ENCODE data around the gene C2orf69.
"Not testable (repeated sequence)": the region's sequence is repeated elsewhere in the genome, so short reads cannot be mapped to it uniquely, and the experiment has no call there.

C2orf69 gene

GRCh38 chr2:199911052-199911876 lies at the start of gene C2orf69:
C2orf69 (plus strand) TSS chr2:199911293; CDS start chr2:199911439, 146 bp downstream.
- DNase-seq, result peak; percentile 98

GRCh38 chr2:199862788-199863187 lies 48.3 kb upstream of the C2orf69 start:
- DNase-seq, result peak; percentile 36

DNA sequence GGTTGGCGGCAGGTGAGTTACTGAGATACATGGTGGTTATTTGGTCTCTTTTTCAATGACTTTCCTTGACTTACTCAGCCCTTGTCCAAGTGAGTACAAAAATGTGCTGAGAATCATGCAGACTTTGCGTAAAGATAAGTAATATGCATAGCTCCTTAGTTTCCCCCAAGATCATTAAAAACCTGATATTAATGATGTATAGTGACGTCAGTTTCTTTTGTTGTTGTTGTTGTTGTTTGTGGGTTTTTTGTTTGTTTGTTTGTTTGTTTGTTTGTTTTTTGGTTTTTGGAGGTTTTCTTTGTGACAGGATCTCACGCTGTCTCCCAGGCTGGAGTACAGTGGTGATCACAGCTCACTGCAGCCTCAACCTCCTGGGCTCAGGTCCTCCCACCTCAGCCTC lies 45.2 kb upstream of the C2orf69 start:
- DNase-seq, result no peak

DNA sequence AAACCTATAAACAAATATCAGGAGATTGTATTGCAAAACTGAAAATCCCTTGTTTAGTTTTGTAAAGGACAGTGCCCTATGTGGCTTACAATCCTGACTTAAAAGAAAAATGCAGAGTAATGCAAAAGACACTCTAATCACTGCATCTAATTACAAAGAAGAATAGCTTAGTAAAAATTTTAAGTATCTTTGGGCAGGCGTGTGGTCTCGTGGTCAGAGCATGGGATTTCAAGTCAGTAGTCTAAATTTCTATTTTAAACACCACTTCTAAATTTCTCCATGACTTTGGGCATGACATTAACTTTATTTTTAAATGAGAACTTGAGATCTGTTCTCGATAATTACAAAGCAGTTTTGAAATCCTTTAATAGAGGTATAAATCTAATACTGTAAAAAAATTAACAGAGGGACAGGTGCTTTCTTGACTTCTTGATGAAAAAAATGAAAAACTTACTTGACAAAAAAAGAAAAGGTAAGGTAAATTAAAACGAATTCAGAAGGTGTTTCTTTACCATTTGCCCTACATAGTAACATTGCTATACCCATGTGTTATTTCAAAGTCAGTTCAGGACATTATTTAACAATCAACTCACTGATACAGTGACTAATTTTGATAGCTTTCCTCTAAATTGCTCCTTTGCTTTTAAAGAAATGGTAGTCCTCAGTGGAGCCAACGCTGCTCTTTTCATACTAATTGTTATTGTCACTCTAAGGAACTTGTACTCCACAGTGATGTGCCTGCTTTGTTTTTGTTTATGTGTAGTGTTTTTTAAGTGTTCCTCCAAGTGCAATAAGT lies 42.5 kb upstream of the C2orf69 start:
- no peak for DNase-seq

DNA sequence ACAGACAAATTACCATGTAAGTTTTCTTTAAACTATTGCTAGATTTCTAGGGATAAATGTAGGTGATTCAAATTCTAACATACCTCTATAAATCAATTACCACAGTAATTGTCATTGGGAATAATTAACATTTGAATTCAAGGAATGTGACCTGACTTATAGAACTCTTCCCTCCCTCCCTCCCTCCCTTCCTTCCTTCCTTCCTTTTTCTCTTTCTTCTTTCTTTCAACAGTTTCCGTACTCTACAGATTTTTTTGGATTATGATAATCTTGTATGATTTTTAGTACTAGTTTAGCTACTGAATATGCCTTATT lies 41.9 kb upstream of the C2orf69 start:
- DNase-seq, result no peak

- DNase-seq, result no peak
These were observed 41.4 kb upstream of the C2orf69 start for GRCh38 chr2:199869653-199870052.

DNA sequence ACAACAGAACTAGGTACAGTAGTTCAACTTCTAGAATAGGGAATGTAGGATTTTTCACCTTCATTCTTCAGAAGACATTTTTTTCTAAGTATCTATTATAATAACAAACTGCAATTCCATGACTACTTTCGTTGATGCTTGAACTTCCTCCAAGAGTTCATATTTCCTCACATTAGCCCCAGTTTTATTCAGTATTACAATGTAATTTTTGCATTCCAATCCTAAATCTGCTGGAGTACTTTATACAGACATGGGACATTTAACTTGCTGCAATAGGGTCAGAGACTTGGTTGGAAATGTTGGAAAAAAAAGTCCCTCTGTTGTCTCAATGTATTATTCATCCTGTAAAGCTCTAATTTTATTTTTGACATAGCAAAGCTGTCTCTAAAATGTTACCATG lies 40.5 kb upstream of the C2orf69 start:
- DNase-seq, result peak; percentile 4

- no peak for DNase-seq
These were observed 36.9 kb upstream of the C2orf69 start for GRCh38 chr2:199874209-199874608.

DNA sequence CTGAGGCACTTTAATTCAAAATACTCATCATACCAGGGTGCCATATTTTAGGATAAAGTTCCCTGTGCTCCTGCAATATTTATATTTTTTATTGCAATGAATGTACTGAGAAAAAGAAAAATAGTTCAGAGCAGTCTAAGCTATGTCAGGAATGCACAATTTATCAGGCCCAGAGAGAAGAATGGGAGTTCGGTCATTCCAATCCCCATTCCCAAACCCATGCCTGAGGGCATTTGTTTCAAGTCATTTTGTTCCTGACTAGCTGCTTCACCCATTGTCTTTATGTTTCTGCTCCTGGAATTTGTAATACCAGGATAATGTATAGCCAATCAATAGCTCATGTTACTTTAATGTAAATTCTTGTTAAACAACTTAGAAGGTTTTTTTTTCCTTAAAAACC lies 35.7 kb upstream of the C2orf69 start:
- DNase-seq, result no peak

- no peak for DNase-seq
These were observed 28.4 kb upstream of the C2orf69 start for GRCh38 chr2:199882667-199883066.

- DNase-seq, result no peak
These were observed 27.4 kb upstream of the C2orf69 start for GRCh38 chr2:199883474-199884212.

DNA sequence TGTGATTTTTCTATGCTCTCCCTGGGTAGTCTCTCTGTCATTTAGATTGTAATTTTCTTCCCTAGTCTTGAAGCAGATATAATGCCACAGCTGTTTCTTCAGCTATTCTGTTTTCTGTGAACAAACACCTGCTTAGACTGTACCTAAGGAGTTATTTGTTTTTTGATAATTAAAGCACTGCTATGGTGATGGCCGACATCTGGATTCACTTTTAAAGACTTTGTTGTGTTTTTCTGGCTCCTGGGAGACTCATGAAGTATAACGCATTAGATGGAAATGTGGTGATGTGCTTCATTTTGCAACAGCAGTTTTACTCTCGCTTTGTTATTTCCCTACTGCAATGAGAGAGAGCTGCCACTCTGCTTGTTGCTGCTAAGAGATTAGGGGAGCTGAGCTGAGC lies 15.7 kb upstream of the C2orf69 start:
- peak; percentile 10 for DNase-seq

GRCh38 chr2:199896617-199897016 lies 14.5 kb upstream of the C2orf69 start:
- no peak for DNase-seq

DNA sequence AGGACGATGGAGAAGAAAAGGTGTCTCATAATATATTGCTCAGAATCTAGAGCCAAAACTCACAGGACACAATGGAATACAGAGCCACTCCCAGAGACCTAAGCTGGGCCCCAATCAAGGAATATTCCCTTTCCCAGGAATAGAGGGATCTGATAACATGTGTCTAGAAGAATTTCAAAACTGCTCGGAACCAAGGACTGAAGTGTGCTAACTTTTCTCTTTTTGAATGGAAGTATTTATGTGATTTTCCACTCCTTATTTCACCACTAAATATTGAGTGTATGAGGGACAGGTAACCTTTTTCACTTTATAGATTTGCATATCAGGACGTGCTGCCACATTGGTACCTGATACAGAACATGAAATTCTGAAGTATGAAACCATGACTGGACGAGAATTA lies 9.2 kb upstream of the C2orf69 start:
- no peak for DNase-seq

DNA sequence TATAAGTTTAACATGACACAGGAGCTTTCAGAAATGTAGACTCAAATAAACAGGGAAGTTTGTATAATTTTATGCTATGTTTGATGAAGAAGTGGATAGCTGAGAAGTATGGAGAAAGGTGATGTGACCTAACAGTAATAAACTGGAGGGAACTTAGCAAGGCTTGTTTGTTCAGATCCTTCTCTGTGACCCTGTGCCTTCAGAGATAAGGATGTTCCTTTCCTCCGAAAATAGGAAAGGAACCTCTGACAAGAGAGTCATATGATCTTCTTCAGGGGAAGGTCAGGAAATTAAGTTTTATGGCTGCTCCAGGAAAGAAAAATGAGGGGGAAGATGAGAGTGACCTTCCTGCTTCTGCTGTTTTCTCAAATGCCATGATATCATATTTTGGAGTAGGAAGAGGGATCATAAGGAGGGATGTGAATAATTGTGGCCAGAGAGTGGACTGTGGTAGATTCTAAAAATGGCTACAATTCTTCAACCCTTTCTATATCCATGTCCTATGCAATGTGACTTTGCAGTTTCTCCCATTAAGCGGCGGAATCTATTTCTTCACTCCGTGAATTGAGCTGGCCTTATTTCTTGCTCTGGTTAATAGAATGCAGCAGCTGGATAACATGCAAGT lies 8.5 kb upstream of the C2orf69 start:
- no peak for DNase-seq

GRCh38 chr2:199903111-199903510 lies 8.0 kb upstream of the C2orf69 start:
- DNase-seq, result no peak

GRCh38 chr2:199907008-199907714 lies 3.9 kb upstream of the C2orf69 start:
- no peak for DNase-seq

- DNase-seq, result no peak
These were observed 598 bp upstream of the C2orf69 start for GRCh38 chr2:199910338-199911051.

DNA sequence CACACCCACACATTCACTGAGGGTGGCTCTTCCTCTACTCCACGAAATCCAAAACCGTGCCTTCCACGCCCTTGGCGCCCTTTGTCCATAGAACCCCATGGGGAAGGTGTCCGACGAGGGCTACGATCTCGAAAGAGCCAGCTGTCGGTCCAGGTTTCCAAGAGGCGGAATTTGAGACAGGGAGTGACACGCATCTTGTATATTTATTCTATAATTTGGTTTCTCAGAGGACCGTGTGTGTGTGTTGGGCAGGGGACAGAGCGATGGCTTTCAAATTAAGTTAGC lies 726 bp downstream of the C2orf69 start:
- DNase-seq, result no peak

- not testable (repeated sequence) for DNase-seq
These were observed 1.5 kb downstream of the C2orf69 start for GRCh38 chr2:199912553-199913114.

DNA sequence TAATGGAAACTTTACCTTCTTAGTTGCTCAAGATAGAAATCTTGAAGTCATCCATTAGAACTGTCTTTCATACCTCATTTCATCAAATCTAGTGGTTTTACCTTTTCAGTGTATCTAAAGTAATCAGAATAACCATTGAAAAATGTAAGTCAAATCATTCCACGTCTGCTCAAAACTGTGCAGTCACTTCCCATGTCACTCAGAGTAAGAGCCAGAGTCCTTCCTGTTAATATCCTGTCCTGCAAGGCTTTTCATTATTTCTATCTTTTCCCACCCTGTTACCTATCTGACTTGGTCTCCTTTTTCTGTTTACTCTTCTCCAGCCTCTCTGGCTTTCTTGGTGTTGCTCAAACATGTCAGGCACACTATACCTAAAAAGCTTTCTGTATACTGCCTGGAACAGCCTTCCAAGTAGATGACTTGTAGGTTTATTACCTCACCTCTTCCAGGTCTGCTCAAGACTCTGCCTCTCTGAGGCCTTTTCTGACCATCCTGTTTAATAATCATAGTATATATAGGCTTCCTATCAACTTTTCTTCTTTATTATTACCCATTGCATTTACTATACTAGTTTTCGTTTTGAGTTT lies 3.4 kb downstream of the C2orf69 start:
- DNase-seq, result no peak

All from fibroblast of skin of right biceps (primary cell).